HEK293 (cell line): ENCODE measurements around the gene AP2A1.

Experiments used
- CTCF ChIP-seq: fragments of 450-650 bp; formaldehyde crosslinking; IDR thresholded peaks from 2 replicates; pipeline ENCODE4 v1.5.1; 2016; ENCODE audit warnings: missing biosample characterization, missing genetic modification characterization
- REST ChIP-seq: fragments of 450-650 bp; formaldehyde crosslinking; IDR thresholded peaks from 2 replicates; pipeline ENCODE4 v1.5.1; 2016; ENCODE audit warnings: missing biosample characterization, missing genetic modification characterization
- SP2 ChIP-seq: fragments of 450-650 bp; formaldehyde crosslinking; IDR thresholded peaks from 2 replicates; pipeline ENCODE4 v1.5.1; 2016; ENCODE audit warnings: missing biosample characterization, missing genetic modification characterization
- ZBTB20 ChIP-seq: fragments of 450-650 bp; formaldehyde crosslinking; IDR thresholded peaks from 2 replicates; pipeline ENCODE4 v1.5.1; 2016; ENCODE audit warnings: missing biosample characterization, missing genetic modification characterization
- ZNF624 ChIP-seq: fragments of 450-650 bp; formaldehyde crosslinking; IDR thresholded peaks from 2 replicates; pipeline ENCODE4 v1.5.1; 2017; ENCODE audit warnings: missing biosample characterization, missing genetic modification characterization
- ZNF792 ChIP-seq: fragments of 450-650 bp; formaldehyde crosslinking; IDR thresholded peaks from 2 replicates; pipeline ENCODE4 v1.5.1; 2016; ENCODE audit warnings: missing biosample characterization, missing genetic modification characterization
- TF ChIP-seq, protein P1 (sequence below): fragments of 450-650 bp; formaldehyde crosslinking; IDR thresholded peaks from 2 replicates; pipeline ENCODE4 v1.5.1; 2016; ENCODE audit warnings: missing biosample characterization, missing genetic modification characterization

GRCh38 chr19:49823472-49823871 is 56.7 kb downstream of the AP2A1 start:
- TF ChIP-seq CTCF (no peak), ZNF624 (no peak), SP2 (tag by site-specific recombination) (no peak), REST (no peak), ZNF792 (tag by site-specific recombination) (no peak), ZBTB20 (tag by site-specific recombination) (no peak)
- TF ChIP-seq, protein P1, sequence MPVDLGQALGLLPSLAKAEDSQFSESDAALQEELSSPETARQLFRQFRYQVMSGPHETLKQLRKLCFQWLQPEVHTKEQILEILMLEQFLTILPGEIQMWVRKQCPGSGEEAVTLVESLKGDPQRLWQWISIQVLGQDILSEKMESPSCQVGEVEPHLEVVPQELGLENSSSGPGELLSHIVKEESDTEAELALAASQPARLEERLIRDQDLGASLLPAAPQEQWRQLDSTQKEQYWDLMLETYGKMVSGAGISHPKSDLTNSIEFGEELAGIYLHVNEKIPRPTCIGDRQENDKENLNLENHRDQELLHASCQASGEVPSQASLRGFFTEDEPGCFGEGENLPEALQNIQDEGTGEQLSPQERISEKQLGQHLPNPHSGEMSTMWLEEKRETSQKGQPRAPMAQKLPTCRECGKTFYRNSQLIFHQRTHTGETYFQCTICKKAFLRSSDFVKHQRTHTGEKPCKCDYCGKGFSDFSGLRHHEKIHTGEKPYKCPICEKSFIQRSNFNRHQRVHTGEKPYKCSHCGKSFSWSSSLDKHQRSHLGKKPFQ (tag by site-specific recombination): no peak
